Measurements from ENCODE around the gene CCDC192.

CCDC192 gene

DNA sequence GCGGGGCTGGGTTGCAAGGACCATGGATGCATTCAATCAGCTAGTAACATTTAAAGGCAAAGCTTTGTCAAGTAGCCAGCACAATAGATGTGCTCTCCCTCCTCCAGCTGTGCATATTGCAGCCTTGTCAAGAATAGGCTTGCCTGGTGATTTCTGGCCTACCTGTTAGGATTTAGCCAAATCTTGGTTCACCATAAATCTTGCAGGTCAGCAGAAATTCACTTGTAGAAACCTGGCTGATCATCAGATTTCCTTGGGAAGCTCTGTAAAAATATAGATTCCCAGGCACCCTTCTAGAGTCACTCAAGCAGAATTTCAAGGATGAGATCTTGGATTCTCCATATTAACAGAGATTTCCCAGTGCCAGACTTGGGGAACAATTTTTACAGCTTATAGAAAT, 228.2 kb downstream of the CCDC192 start:
- no peak for DNase-seq

- DNase-seq: no peak
Observed at GRCh38 chr5:127933348-127933747, 230.2 kb downstream of the CCDC192 start.

DNA sequence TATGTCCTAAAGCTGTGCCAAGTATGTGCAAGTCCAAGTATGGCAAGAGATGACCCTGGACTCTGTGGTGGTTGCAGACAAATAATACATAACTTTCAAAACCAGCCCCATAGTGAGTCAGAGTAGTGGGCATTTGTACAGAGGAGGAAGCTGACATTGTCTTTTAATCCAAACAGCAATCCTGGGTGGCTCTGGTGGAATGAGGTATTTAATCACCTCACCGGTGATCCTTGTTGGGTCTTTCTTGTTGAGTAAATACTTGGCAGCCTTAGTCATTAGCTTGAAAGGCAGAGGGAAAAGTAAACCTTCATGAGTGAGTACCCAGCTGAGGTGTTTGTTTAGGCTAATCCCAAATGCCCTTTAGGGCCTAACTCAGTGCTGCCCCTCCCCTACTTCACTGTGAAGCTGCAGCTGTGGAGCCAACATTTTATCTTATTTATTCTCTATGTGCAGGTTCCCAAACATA, 231.6 kb downstream of the CCDC192 start:
- peak; percentile 73 for DNase-seq

DNA sequence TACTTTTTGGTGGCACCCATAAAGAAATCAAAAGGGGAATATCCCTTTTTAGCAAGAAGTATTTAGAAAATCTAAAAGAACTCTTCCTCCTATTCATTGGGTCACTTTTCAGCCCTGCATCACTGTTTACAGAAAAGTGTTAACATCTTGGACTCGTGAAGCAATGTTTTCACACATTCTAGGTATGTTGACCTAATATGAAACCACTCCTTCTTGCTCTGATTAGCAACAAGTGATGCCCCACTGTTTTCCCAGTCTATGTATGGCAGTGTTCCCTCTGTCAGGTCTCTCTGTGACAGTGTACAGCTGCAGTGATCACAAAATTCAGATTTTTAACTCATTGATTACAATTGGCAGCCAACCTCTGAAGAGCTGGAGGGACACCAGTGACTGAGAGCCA, 232.2 kb downstream of the CCDC192 start:
- DNase-seq: no peak

GRCh38 chr5:127936439-127936972, 233.3 kb downstream of the CCDC192 start:
- DNase-seq: no peak

DNA sequence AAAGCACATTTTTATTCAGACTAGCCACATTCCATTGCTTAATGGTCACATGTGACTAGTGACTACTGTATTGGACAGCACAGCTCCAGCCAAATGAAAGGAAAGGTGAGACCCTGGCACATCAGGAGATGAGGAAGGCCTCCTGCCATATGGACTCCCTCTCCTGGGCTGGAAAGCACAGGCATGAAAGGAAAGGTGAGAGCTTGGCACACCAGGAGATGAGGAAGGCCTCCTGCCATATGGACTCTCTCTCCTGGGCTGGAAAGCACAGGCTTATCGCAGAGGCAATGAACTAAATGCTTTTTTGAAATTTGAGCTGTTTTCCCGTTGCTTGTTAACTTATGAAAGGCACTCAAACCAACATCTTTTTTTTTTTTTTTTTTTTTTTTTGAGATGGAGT, 235.6 kb downstream of the CCDC192 start:
- DNase-seq: no peak

GRCh38 chr5:127940854-127941253, 237.7 kb downstream of the CCDC192 start:
- DNase-seq: no peak

DNA sequence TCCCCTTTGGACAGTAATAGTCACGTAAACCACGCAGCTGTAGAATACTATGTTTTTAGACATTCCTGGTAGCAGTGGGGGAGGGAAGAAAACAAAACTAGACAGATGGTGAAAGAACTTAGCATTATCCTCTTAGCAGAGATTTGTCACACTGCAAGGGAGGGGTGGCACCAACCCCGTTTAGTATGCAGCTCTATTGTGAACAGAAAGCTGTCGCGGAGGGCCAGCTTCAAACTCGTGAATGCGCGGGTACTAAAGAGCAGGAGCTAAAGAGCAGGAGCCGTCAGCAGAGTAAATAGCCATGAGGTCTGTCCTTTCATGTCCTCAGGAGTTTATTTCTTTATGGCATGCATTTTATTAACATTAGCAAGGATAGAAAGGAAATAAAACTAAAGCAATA, 238.5 kb downstream of the CCDC192 start:
- no peak for DNase-seq

- no peak for DNase-seq
Observed at GRCh38 chr5:127942246-127943060, 239.3 kb downstream of the CCDC192 start.

DNA sequence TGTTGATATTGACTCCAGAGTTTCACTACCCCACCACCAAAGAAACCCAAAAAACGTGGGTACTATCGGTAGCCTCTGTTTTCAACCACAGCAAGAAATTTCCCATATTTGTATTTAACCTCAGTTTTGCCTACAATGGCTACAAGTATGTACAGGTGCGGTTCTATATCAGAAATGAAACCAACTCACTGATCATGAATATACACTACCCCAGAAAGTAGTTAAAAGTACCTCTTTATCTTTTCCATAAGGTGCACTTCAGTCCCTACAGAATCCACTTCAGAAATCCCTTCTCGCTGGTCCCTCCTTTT, 239.8 kb downstream of the CCDC192 start:
- DNase-seq: no peak

DNA sequence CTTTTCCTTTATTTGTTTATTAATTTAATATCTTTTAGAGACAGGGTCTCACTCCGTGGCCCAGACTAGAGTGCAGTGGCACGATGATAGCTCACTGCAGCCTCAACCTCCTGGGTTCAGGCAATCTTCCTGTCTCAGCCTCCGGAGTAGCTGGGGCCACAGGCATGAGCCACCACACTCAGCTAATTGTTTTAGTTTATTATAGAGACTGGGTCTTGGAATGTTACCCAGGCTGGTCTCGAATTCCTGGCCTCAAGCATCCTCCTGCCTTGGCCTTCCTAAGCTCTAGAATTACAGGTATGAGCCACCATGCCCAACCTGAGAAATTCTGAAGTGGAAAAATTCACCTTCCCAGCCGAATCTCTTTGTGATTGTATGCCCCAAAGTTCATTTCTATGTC, 240.9 kb downstream of the CCDC192 start:
- DNase-seq: no peak

GRCh38 chr5:127947941-127948340, 244.8 kb downstream of the CCDC192 start:
- DNase-seq: no peak

DNA sequence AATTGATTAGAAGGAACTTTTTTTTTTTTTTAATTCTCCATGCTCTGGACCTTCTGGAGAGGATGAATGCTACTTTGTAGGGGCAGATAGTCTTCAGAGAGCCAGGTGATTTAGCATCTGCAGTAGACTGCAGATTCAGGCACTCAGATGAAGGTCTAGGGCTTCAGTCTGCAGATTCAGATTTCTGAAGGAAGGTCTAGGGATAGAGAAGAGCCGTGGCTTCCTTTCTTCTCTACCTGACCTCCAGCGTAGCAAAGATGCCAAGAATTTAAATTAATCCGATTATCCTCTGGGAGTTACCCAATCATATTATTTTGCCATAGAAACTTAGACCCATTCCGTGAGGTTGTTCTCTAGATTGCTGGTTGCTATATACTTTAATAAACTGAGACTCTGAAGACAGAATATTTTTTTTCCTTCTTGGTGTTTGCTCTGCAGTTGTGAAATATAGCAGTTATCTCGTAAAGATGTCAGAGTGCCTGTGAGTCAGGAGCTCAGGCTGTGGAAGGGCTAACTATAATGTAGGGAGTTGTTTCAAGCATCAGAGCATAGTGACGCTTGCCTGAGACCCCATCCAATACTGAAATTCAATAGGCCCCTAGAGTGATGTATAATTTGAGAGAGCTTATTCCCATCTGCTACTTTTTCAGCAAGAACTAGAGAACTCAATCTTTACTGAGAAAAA, 247.7 kb downstream of the CCDC192 start:
- no peak for DNase-seq

DNA sequence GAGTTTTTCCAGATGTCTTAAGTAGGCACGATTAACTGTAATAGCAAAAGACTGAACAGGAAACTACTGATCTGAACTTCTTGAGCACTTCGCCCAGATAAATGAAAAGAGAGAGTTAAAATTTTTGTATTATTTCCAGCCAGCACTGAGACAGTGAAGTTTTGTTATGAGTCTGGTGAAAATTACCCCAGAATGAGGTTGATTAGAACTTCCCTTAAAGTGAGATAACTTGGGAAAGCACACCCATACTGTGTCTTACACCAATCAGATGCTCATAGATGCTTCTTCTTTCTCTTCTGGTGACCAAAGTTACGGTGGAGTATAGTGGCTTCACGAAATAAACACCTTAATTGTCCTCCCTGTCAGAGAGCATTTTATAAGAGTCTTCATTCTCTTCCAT, 248.6 kb downstream of the CCDC192 start:
- no peak for DNase-seq

DNA sequence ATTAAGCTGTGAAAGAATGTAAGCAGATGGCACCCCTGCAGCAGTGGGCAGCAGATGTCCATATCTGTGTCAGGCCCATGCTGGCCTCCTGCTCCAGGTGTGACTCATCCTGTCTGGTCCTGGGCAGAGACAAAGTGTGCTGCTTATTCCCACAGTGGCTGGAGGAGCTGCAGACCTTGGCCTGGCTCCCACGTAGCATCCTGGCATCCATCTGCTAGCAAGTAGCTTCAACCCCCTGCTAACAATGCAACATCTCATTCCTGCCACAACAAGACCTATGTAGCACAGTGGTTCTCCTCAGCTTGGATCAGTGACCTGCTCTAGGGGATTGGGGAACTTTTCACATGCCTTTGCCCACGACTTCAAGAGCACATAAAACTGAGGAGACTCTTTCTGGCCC, 254.0 kb downstream of the CCDC192 start:
- no peak for DNase-seq

- DNase-seq: no peak
Observed at GRCh38 chr5:127957701-127958239, 254.6 kb downstream of the CCDC192 start.

- peak; percentile 87 for DNase-seq
Observed at GRCh38 chr5:127958421-127959011, 255.3 kb downstream of the CCDC192 start.

- DNase-seq: peak; percentile 10
Observed at GRCh38 chr5:127959152-127959764, 256.1 kb downstream of the CCDC192 start.

GRCh38 chr5:127960270-127960691, 257.1 kb downstream of the CCDC192 start:
- no peak for DNase-seq

GRCh38 chr5:127961006-127961762, 258.0 kb downstream of the CCDC192 start:
- DNase-seq: no peak

GRCh38 chr5:127961763-127962145, 258.6 kb downstream of the CCDC192 start:
- DNase-seq: no peak

DNA sequence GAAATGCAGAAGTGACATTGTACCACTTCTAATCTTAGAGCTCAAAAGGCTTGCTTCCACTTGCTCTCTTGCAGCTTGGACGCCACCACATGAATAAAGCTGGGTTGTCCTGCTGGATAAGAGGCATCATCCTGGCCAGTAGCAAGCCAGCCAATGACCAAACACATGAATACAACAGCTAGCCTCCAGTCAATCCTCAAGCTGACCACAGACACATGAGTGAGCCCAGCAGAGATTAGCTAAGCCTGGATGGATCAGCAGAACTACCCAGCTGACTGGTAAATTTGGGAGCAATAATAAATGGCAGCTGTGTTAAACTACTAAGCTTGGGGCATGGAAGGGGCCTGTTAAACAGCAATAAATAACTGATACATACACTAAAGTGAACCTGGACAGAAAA, 259.3 kb downstream of the CCDC192 start:
- no peak for DNase-seq

Measured in NCI-H526 treated with DMSO at 0.1 percent for 48 hours (cell line).